ENCODE measurements around the gene OTUB2.

- TF ChIP-seq CTCF (IDR thresholded peaks at IDR 0.05; ENCODE audit: extremely low read depth in 1 of 2, insufficient read depth in 1 of 2, low read depth in 1 of 2, low read length in 2 of 2) (no peak), EZH2 (IDR thresholded peaks at IDR 0.05; ENCODE audit: borderline replicate concordance, low read depth, low read length, severe bottlenecking) (no peak), POLR2A (IDR thresholded peaks at IDR 0.05; ENCODE audit: low read depth, low read length) (no peak), MYC (IDR thresholded peaks at IDR 0.05; ENCODE audit: low read depth, low read length) (no peak)
Measured at GRCh38 chr14:94052199-94052598, 26.1 kb downstream of the OTUB2 start.
